ENCODE results near the gene TTC6.

DNA sequence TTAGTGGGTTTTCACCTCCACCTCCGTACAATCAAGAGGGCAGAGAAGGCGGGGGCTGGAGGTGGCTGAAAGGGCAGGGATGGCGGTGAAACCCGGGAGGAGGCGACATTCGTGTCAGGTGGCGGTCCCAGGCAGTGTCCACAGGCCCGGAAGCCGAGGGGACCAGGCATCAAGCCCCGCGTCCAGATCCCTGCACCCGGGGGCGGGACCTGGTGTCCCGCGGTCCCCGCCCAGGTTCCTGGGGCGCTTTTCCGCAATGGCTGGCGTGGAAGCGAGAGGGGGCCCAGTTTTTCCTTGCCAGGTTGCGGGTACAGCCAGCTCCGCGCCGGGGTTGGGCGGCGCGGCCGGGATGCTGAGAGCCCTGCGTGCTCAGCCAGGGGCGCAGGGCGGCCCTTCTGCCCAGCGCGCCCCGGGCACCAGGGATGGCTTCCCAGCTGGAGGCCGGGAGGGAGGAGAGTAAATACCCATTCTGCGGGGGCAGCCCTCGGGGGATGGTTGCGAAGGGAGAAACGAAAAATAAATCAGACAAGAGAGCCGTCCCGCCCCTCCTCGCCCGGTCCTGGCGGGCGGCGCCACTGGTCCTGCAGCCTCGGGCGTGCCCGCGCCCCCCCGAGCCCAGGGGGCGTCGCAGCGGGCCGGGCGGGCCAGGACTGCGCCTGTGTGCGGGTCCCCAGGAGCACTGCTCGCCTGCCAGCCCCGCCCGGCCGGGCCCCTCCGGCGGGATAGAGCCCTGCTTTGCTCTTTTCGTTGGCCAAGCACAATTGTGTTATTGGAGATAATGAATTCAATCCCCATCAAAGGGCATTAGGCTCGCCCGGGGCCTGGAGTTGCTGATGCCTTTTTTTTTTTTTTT lies 11.8 kb upstream of the TTC6 start:
- no peak for TF ChIP-seq POLR2A (IDR thresholded peaks at IDR 0.05; ENCODE audit: low read depth, low read length)
- no peak for TF ChIP-seq POLR2AphosphoS5 (IDR thresholded peaks at IDR 0.05; ENCODE audit: low read depth, low read length)

Measured in GM12892 (cell line).